ENCODE results near the gene LGALSL.

- no peak for TF ChIP-seq SMAD4 (CRISPR knock-in tag; conservative IDR thresholded peaks at IDR 0.05)
- no peak for TF ChIP-seq CTCF (IDR thresholded peaks at IDR 0.05 in 2 of 3, conservative IDR thresholded peaks at IDR 0.05 in 1 of 3; ENCODE audit: insufficient read depth in 2 of 3, low read depth in 1 of 3, low read length in 3 of 3)
- TF ChIP-seq EHMT2 (IDR thresholded peaks at IDR 0.05): no peak
- TF ChIP-seq REST (IDR thresholded peaks at IDR 0.05; ENCODE audit: borderline replicate concordance): no peak
- no peak for TF ChIP-seq REST (CRISPR knock-in tag; IDR thresholded peaks at IDR 0.05; ENCODE audit: low read depth)
- no peak for TF ChIP-seq ZKSCAN3 (CRISPR knock-in tag; IDR thresholded peaks at IDR 0.05)
- TF ChIP-seq ZZZ3 (IDR thresholded peaks at IDR 0.05): no peak
- TF ChIP-seq EGR1 (conservative IDR thresholded peaks at IDR 0.05): no peak
- no peak for TF ChIP-seq IRF1 (CRISPR knock-in tag; IDR thresholded peaks at IDR 0.05; ENCODE audit: borderline replicate concordance)
- no peak for TF ChIP-seq ZKSCAN1 (IDR thresholded peaks at IDR 0.05; ENCODE audit: low read depth, low read length)
- no peak for TF ChIP-seq ZNF445 (CRISPR knock-in tag; IDR thresholded peaks at IDR 0.05; ENCODE audit: low read depth)
- TF ChIP-seq JUN (IDR thresholded peaks at IDR 0.05; ENCODE audit: borderline replicate concordance, low read depth, low read length): no peak
- TF ChIP-seq JUN (CRISPR knock-in tag; IDR thresholded peaks at IDR 0.05; ENCODE audit: borderline replicate concordance): no peak
- no peak for TF ChIP-seq NFXL1 (CRISPR knock-in tag; IDR thresholded peaks at IDR 0.05)
- no peak for TF ChIP-seq ZNF586 (CRISPR knock-in tag; conservative IDR thresholded peaks at IDR 0.05)
- TF ChIP-seq ZNF589 (CRISPR knock-in tag; IDR thresholded peaks at IDR 0.05; ENCODE audit: low read depth): no peak
Observed at GRCh38 chr2:64453770-64454385, at the start of gene LGALSL.

Measured in K562 (cell line).